ENCODE measurements around the gene PNMT. TPM values are rescaled to one million over a fixed set of nuclear protein-coding genes. Genes with fewer than 3 reads are reported as not detected.

PNMT gene
- total RNA-seq, 1 donor from 2014 or later: 0.35 TPM

GRCh38 chr17:39669897-39670735 is 1.9 kb downstream of the PNMT start:
- no peak for DNase-seq (ENCODE audit: low spot score)

GRCh38 chr17:39670746-39671145 is 2.5 kb downstream of the PNMT start:
- DNase-seq (ENCODE audit: low spot score): no peak

GRCh38 chr17:39671651-39672521 is 3.6 kb downstream of the PNMT start:
- DNase-seq (ENCODE audit: low spot score): no peak

- no peak for DNase-seq (ENCODE audit: low spot score)
These were observed 4.5 kb downstream of the PNMT start for GRCh38 chr17:39672522-39673334.

- no peak for DNase-seq (ENCODE audit: low spot score)
These were observed 5.3 kb downstream of the PNMT start for GRCh38 chr17:39673335-39674081.

- DNase-seq (ENCODE audit: low spot score): no peak
These were observed 5.9 kb downstream of the PNMT start for GRCh38 chr17:39674179-39674578.

GRCh38 chr17:39674702-39675389 is 6.6 kb downstream of the PNMT start:
- no peak for DNase-seq (ENCODE audit: low spot score)

GRCh38 chr17:39675390-39676082 is 7.3 kb downstream of the PNMT start:
- DNase-seq (ENCODE audit: low spot score): no peak

GRCh38 chr17:39676198-39676819 is 8.1 kb downstream of the PNMT start:
- DNase-seq (ENCODE audit: low spot score): no peak

- DNase-seq (ENCODE audit: low spot score): no peak
These were observed 8.8 kb downstream of the PNMT start for GRCh38 chr17:39677072-39677471.

- no peak for DNase-seq (ENCODE audit: low spot score)
These were observed 9.5 kb downstream of the PNMT start for GRCh38 chr17:39677542-39678339.

GRCh38 chr17:39678340-39679116 is 10.3 kb downstream of the PNMT start:
- DNase-seq (ENCODE audit: low spot score): no peak

GRCh38 chr17:39679521-39680192 is 11.4 kb downstream of the PNMT start:
- no peak for DNase-seq (ENCODE audit: low spot score)

GRCh38 chr17:39683295-39683939 is 15.2 kb downstream of the PNMT start:
- no peak for DNase-seq (ENCODE audit: low spot score)

- no peak for DNase-seq (ENCODE audit: low spot score)
These were observed 16.3 kb downstream of the PNMT start for GRCh38 chr17:39684369-39685192.
